AG04450 (cell line): Measurements from ENCODE around the gene CIRBP. TPM values are rescaled to one million over a fixed set of nuclear protein-coding genes. Genes with fewer than 3 reads are reported as not detected.

Experiments used
- CTCF ChIA-PET: fragments of 300-600, 350-600 bp; formaldehyde crosslinking; extraction: SDS; loops from one replicate; lab custom pipeline; 2022; ENCODE audit warnings: antibody characterized with exemption, inconsistent platforms; lab: Charles Lee
- POLR2A ChIA-PET: fragments of 350-600 bp; formaldehyde crosslinking; extraction: SDS; loops from one replicate; lab custom pipeline; 2021; ENCODE audit warnings: antibody characterized with exemption, inconsistent platforms; lab: Yijun Ruan, JAX
- DNase-seq: peaks from one replicate; pipeline ENCODE4 v3.0.0-alpha.2; 2011; ENCODE audit warnings: low read depth, low spot score
- H3K27ac ChIP-seq: one replicate; pipeline ENCODE4 v1.5.1; 2012; ENCODE audit warnings: low read depth, low read length, control low read depth
- H3K27me3 ChIP-seq: one replicate; pipeline ENCODE4 v1.6.0; 2012; ENCODE audit warnings: low read length; ENCODE audit not compliant: control insufficient read depth, insufficient read depth
- H3K4me3 ChIP-seq: 2 replicates; pipeline ENCODE4 v1.5.1; 2011; ENCODE audit warnings: mild to moderate bottlenecking, low read depth, low read length, control low read depth
- H3K9me3 ChIP-seq: 2 replicates; pipeline ENCODE4 v1.5.1; 2012; ENCODE audit warnings: low read length; ENCODE audit not compliant: control insufficient read depth, insufficient read depth
- polyA plus RNA-seq: library from polyadenylated mRNA; depleted of rRNA; stranded (reverse); fragments of >200 nt; gene quantifications from 2 replicates; pipeline ENCODE4 v1.2.3, GENCODE V29; 2011
- TF ChIP-seq, protein P1 (sequence below): IDR thresholded peaks from 2 replicates; pipeline ENCODE4 v1.5.1; 2011; ENCODE audit warnings: low read depth, low read length, control low read depth, inconsistent platforms

The CIRBP gene
- polyA plus RNA-seq, 1 experiment, result 269 TPM

DNA sequence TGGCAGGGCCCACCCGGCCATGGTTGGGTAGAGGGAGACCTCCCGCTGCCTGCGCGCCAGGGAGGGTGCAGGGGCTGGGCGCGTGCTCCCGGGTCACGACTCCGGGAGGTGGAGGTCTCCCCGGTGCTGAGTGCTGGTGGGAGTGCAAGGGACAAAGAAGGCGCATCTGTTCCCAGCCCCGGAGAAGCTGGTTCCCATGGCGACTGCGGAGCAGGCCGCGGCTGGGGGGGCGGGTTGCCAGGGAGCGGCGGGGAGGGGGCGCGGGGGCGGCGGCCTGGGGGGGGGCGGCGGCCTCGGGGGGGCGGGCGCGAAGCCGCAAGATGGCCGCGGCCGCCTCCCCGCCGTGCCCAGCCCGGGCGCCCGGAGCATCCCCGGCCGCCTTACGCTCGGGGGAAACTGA, 32.6 kb upstream of the CIRBP start:
- POLR2A ChIA-PET, result interaction anchor here (0.5 to 1.3 kb wide), 5 partner anchors 11 to 137 kb away, joined by 3 to 13 read pairs (median 5); partner anchors contain the start of gene CIRBP
- H3K27me3 ChIP-seq, result no peaks in the 10 kb centered on the region
- peak overlapping the region; percentile 21 for H3K27ac ChIP-seq
- H3K4me3 ChIP-seq, result peak overlapping the region; percentile 73
- no peaks in the 10 kb centered on the region; the same call in 1 of the 2 replicates for H3K9me3 ChIP-seq
- DNase-seq, result no peak
- CTCF ChIA-PET, result no interaction called here
- TF ChIP-seq, protein P1, sequence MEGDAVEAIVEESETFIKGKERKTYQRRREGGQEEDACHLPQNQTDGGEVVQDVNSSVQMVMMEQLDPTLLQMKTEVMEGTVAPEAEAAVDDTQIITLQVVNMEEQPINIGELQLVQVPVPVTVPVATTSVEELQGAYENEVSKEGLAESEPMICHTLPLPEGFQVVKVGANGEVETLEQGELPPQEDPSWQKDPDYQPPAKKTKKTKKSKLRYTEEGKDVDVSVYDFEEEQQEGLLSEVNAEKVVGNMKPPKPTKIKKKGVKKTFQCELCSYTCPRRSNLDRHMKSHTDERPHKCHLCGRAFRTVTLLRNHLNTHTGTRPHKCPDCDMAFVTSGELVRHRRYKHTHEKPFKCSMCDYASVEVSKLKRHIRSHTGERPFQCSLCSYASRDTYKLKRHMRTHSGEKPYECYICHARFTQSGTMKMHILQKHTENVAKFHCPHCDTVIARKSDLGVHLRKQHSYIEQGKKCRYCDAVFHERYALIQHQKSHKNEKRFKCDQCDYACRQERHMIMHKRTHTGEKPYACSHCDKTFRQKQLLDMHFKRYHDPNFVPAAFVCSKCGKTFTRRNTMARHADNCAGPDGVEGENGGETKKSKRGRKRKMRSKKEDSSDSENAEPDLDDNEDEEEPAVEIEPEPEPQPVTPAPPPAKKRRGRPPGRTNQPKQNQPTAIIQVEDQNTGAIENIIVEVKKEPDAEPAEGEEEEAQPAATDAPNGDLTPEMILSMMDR, result no peak

DNA sequence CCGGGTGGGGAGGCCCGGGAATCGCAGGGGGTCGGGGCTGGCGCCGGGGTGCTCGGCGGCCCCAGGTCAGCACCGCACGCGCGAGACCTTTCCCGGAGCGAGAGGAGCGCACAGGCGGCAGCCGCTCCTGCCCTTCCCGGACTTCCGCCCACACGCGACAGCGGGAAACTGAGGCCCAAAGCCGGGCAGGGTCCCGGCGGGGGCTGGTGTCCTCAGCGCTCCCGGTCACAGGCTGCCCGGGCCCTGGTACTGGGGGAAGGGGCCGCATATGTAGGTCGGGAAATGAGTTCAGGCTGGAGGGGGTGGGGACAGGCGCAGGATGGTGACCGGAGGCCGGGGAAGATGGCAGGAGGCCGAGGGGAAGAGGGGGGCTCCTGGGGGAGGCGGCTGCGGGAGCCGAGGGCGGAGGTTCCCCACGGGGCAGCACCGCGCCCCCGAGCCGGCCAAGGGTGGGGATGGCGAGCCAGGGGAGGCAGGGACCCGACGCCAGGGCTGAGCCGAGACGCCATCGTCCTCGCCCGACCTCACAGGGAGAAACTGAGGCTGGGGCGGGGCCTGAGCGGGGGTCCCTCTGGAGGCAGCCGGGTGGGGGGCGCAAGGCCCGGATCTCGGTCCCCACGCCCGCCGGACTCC, 32.0 kb upstream of the CIRBP start:
- ChIA-PET CTCF (no interaction called here), POLR2A (interaction anchor here (0.5 kb wide), 1 partner anchor 58 kb away, joined by 13 read pairs; no protein-coding TSS in a partner anchor)
- Histone ChIP-seq H3K27ac (peak overlapping the region; percentile 39), H3K9me3 (no peaks in the 10 kb centered on the region; the same call in 1 of the 2 replicates), H3K27me3 (no peaks in the 10 kb centered on the region), H3K4me3 (peak overlapping the region; percentile 73)
- TF ChIP-seq, protein P1, result no peak
- no peak for DNase-seq

DNA sequence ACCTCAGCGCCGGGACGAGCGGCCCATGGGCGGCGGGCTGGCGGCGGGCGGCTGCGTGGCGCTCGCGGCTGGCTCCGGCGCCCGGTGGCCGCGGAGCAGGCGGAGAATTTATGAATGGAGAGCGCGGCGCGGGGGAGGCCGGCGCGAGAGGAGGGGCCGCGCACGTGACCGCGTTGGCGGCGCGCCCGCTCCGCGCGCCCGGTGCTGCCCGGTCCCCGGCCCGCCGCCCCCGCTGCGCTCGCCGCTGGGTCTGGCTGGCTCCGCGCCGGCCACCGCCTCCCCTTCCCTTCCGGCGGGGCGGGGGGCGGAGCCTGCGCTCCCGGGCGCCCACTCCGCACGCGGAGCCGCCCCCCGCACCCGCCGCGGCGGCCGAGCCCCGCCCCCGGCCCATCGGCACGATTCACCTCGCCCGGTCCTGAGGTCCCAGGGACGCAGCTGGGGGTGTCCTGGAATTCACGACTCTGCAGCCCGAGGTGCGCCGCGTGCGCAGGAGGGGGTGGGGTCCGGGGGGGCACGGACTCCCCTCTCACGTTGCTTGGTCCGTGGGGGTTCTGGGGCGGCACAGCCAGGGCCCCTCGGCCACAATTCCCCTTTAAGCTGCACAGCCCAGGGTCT, 31.3 kb upstream of the CIRBP start, which contains the start of gene CBARP:
Gene CBARP, minus strand, starts transcription at position 252 of the 615 bp plus-strand sequence. CDS start 1,905 bp downstream, outside the sequence.
- TF ChIP-seq, protein P1, result no peak
- H3K9me3 ChIP-seq, result no peaks in the 10 kb centered on the region; the same call in 1 of the 2 replicates
- DNase-seq, result no peak
- ChIA-PET POLR2A (interaction anchor here (0.8 kb wide), 1 partner anchor 31 kb away, joined by 7 read pairs; the partner anchor contains the start of gene CIRBP), CTCF (no interaction called here)
- H3K27ac ChIP-seq, result peak within 1 kb of the TSS; percentile 39
- H3K4me3 ChIP-seq, result peak within 1 kb of the TSS; percentile 73
- H3K27me3 ChIP-seq, result no peaks in the 10 kb centered on the region

DNA sequence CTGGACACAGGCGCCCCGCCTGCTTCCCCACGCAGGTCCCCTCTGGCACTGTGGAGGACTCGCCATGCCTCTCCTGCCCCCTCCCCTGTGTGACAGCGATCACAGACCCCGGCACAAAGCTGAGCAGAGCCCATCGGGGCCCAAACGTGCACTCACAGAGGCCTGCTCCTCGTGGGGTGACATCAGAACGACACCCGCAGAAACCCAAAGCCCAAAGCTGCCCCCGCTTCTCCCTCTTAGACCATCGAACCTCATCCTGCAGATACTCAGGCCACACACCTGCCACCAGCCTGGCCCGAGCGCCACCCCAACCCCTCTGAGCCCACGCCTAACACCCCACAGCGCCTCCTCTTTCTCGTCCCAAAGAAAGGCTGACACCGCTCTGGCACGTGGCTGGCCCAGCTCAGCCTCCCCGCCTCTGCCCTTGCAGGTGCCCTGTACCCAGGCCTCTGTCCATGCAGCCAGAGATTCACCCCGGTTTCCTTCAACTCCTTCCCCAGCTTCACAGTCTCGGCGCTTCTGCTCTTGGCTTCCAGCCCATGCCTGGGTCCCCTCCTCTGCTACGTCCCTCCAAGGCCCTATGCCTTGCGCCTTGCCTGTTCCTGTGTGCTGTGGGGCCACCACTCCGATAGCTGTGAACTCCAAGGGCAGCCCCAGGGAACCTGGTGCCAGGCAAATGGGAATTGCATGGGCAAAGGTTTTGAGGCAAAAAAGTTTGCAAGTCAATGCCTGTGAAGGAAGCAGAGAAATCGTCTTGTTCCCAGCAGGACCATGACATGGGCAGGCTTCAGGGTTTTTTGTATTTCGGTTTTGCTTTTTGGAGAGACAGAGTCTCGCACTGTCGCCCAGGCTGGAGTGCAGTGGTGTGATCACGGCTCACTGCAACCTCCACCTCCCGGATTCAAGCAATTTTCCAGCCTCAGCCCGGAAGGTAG, 30.5 kb upstream of the CIRBP start:
- CTCF ChIA-PET, result no interaction called here
- Histone ChIP-seq H3K9me3 (no peaks in the 10 kb centered on the region; the same call in 1 of the 2 replicates), H3K27ac (peak overlapping the region; percentile 31), H3K27me3 (no peaks in the 10 kb centered on the region), H3K4me3 (peak overlapping the region; percentile 73)
- DNase-seq, result no peak
- TF ChIP-seq, protein P1, result no peak
- POLR2A ChIA-PET, result interaction anchor here (0.8 kb wide), 1 partner anchor 30 kb away, joined by 7 read pairs; the partner anchor contains the start of gene CIRBP
